ENCODE results near the gene FOXE3.

DNA sequence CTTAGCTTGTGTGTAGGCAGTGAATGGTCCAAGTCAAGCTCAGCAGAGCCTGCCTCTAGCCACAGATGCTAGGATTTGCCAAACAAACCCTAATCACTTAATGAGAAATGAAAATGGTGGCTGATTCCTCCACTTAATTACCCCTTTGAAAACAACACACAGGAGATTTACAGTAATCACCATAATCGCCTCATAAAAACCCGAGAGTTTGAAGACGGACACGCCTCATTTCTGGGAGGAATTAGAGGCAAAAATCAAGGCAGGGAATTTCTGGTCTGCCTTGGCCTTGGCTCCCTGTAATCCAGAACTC lies 16.3 kb upstream of the FOXE3 start:
- TF ChIP-seq, protein P1, sequence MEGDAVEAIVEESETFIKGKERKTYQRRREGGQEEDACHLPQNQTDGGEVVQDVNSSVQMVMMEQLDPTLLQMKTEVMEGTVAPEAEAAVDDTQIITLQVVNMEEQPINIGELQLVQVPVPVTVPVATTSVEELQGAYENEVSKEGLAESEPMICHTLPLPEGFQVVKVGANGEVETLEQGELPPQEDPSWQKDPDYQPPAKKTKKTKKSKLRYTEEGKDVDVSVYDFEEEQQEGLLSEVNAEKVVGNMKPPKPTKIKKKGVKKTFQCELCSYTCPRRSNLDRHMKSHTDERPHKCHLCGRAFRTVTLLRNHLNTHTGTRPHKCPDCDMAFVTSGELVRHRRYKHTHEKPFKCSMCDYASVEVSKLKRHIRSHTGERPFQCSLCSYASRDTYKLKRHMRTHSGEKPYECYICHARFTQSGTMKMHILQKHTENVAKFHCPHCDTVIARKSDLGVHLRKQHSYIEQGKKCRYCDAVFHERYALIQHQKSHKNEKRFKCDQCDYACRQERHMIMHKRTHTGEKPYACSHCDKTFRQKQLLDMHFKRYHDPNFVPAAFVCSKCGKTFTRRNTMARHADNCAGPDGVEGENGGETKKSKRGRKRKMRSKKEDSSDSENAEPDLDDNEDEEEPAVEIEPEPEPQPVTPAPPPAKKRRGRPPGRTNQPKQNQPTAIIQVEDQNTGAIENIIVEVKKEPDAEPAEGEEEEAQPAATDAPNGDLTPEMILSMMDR (IDR thresholded peaks at IDR 0.05) = no peak
- TF ChIP-seq ZBTB21 (CRISPR knock-in tag; IDR thresholded peaks at IDR 0.05; ENCODE audit: borderline replicate concordance) (no peak), NFE2L1 (CRISPR knock-in tag; IDR thresholded peaks at IDR 0.05) (no peak), TEAD4 (CRISPR knock-in tag; IDR thresholded peaks at IDR 0.05) (no peak), ZNF263 (CRISPR knock-in tag; IDR thresholded peaks at IDR 0.05; ENCODE audit: low read depth) (no peak), FOXJ3 (CRISPR knock-in tag; IDR thresholded peaks at IDR 0.05; ENCODE audit: borderline replicate concordance) (no peak), ETV6 (CRISPR knock-in tag; IDR thresholded peaks at IDR 0.05) (no peak), CREB1 (CRISPR knock-in tag; IDR thresholded peaks at IDR 0.05) (no peak), SP1 (CRISPR knock-in tag; conservative IDR thresholded peaks at IDR 0.05) (no peak)
- TF ChIP-seq, protein P2, sequence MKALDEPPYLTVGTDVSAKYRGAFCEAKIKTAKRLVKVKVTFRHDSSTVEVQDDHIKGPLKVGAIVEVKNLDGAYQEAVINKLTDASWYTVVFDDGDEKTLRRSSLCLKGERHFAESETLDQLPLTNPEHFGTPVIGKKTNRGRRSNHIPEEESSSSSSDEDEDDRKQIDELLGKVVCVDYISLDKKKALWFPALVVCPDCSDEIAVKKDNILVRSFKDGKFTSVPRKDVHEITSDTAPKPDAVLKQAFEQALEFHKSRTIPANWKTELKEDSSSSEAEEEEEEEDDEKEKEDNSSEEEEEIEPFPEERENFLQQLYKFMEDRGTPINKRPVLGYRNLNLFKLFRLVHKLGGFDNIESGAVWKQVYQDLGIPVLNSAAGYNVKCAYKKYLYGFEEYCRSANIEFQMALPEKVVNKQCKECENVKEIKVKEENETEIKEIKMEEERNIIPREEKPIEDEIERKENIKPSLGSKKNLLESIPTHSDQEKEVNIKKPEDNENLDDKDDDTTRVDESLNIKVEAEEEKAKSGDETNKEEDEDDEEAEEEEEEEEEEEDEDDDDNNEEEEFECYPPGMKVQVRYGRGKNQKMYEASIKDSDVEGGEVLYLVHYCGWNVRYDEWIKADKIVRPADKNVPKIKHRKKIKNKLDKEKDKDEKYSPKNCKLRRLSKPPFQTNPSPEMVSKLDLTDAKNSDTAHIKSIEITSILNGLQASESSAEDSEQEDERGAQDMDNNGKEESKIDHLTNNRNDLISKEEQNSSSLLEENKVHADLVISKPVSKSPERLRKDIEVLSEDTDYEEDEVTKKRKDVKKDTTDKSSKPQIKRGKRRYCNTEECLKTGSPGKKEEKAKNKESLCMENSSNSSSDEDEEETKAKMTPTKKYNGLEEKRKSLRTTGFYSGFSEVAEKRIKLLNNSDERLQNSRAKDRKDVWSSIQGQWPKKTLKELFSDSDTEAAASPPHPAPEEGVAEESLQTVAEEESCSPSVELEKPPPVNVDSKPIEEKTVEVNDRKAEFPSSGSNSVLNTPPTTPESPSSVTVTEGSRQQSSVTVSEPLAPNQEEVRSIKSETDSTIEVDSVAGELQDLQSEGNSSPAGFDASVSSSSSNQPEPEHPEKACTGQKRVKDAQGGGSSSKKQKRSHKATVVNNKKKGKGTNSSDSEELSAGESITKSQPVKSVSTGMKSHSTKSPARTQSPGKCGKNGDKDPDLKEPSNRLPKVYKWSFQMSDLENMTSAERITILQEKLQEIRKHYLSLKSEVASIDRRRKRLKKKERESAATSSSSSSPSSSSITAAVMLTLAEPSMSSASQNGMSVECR (CRISPR knock-in tag; IDR thresholded peaks at IDR 0.05; ENCODE audit: borderline replicate concordance) = no peak
- TF ChIP-seq, protein P3, sequence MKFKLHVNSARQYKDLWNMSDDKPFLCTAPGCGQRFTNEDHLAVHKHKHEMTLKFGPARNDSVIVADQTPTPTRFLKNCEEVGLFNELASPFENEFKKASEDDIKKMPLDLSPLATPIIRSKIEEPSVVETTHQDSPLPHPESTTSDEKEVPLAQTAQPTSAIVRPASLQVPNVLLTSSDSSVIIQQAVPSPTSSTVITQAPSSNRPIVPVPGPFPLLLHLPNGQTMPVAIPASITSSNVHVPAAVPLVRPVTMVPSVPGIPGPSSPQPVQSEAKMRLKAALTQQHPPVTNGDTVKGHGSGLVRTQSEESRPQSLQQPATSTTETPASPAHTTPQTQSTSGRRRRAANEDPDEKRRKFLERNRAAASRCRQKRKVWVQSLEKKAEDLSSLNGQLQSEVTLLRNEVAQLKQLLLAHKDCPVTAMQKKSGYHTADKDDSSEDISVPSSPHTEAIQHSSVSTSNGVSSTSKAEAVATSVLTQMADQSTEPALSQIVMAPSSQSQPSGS (CRISPR knock-in tag; IDR thresholded peaks at IDR 0.05; ENCODE audit: borderline replicate concordance, low read depth) = no peak
